GM19372 (cell line): ENCODE data around the gene ZNF438.
"Not testable (repeated sequence)": the region's sequence is repeated elsewhere in the genome, so short reads cannot be mapped to it uniquely, and the experiment has no call there.

ENCODE experiments used
- ATAC-seq: cut with Tn5 transposase; IDR thresholded peaks from one replicate; pipeline ENCODE4 v1.9.1; 2021; ENCODE audit warnings: mild to moderate bottlenecking, low read depth, moderate library complexity; ENCODE audit not compliant: unreplicated experiment

The ZNF438 gene

DNA sequence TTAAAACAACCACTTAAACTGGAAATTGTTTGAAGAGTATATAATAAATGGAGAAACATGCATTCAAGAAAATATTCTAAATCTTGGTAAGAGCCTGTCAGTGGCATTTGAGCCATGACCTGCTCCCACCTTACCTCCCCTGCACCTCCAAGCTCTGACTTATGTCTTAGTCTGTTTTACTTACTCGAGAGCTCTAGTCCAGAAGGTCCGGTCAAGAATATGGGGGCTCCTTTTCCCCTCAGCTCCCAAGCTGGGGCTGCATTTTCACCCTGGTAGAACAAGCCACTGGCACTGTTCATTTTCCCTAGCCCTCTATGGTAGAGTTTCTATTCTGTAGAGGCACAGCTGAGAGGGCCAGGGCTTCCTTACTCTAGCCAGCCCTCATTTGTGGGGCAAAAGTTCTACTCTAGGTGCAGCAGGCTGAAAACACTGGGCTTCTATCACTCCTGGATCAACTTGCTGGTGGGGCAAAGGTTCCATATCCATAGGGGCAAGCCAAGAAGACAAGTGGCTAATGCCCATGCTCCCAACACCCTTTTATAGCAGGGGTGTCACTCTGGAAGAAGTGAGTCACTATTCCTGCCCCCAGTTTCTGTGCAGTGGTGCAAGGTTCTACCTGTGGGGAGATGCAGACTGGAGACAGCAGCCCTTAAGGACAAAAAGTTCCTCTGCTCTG lies 40.6 kb downstream of the ZNF438 start:
- no peak for ATAC-seq

DNA sequence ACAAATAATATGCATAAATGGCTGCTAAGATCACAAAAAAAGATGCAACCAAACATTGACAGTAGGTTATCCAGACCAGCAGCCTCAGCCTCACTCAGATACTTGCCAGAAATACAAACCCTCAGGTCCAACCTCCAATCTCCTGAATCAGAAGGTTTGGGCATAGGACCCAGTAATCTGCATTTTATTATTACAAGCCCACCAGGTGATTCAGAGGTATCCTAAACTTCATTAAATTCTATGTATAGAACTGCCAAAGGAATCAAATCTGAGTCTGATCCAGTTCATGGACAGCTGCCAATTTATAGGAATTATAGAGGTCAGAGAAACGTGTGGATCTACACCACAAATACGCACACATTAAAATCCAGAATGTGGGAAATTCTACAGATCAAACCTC lies 41.3 kb downstream of the ZNF438 start:
- no peak for ATAC-seq

DNA sequence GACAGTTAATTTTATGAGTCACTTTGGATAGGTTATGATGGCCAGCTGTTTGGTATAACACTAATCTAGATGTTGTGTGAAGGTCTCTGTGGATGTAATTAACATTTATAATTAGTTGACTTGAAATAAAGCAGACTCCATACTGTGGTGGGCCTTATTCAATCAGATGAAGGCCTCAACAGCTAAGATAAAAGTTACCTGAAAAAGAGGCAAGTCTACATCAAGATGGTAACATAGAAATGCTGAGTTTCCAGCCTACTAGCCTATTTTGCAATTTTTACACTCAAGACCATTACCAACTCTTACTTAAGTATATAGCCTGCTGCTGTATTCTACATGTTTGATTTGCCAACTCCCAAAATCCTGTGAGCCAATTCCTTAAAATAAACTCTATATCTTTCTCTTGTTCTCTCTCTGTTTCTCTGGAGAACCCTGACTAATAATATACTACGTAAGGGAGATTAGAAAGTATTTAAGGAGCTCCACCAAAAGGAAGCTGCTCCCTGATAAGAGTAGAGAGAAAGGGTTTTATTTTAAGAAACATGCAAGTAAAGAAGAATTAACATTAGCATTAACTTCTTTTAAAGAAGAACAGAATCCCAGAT lies 42.7 kb downstream of the ZNF438 start:
- ATAC-seq = no peak

DNA sequence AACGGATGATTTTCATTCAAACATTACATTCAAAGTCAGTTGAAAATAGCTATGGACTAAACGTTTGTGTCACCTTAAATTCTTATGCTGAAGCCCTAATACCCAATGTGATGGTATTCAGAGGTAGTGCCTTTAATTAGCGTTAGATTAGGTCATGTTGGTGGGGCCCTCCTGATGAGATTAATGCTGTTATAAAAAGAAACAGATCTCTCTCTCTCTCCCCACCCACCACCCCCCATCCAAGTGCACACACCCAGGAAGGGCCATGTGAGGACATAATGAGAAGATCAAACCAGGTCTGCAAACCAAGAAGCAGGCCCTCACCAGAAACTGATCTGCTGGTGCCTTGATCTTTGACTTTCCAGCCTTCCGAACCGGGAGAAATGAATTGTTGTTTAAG lies 44.2 kb downstream of the ZNF438 start:
- no peak for ATAC-seq

DNA sequence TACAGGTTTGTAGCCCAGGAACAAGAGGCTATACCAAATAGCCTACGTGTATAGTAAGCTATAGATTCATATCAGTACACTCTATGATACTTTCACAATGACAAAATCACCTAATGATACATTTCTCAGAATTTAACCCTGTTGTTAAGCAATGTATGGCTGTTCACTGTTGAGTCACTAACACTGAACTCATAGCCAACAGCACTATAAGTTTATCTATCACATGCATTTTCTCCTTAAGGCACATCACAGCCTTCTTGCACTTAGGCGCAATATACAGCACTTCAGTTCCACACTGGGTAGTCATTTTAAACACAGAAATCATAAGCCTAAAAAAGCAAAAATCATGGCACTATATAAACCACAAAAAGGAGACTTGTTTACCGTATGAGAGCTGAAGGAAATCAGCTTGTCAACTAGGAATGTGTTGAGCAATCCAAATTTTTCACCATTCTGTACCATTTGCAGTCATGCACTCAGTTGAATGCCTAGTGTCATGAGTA lies 45.6 kb downstream of the ZNF438 start:
- ATAC-seq = no peak

DNA sequence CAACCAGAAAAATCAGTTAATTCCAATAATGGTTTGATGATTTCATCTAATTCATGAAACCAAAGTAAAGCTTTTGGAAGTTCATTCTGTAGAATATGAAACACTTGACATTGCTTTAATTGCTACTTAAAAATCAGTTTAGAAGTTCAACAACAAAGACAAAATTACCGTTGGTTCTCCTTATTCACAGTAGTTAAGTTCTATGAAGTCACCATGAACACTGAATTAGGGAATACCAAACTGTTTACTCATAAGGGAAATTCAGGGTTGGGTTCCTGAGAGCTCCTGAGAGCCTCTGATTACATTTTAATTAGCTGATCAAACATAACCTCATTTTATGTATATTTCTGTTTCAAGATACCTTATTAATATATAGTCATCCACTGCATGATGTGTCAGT lies 46.2 kb downstream of the ZNF438 start:
- ATAC-seq = no peak

DNA sequence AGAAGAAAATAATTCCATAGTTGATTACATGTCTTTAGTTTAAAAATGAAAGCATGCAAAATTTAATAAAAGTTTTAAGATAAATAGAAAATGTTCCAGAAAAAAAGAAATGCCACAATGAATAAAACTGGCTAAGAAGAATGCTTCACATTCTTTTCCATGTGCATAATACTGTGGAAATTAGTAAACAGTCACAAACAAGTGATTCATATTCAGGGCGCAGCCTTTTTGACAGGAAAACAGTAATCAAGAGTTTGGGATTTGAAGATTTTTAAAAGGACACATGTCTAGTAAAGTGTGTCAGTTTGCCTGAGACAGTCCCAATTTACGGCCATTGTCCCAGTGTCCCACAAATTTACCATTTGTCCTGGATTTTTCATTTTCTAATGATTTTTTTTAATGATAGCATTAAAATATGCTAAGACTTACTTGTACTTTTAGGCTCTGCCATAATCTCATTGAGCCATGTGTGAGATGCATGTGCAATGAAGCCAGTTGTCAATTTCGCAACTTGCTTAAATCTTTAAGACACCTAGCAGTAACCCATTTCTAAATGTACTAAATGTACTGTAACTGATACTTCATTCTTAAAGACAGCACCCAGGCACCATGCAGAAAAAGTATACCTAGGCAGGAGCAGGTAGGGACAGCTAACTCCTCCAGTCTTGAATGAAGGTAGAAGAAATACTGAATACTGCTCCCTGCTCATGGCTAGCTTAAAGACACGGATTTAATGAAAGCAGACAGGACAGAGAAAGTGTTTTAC lies 46.9 kb downstream of the ZNF438 start:
- no peak for ATAC-seq

DNA sequence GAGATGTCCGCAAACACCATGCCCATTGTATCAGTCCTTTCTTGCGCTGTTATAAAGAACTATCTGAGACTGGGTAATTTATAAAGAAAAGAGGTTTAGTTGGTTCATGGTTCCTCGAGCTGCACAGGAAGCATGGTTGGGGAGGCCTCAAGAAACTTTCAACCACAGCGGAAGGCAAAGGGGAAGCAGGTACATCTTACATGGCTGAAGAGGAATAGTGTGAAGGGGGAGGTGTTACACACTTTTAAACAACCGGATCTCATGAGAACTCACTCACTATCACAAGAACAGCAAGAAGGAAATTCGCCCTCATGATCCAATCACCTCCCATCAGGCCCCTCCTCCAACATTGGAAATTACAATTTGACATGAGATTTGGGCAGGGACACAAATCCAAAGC lies 48.5 kb downstream of the ZNF438 start:
- ATAC-seq = not testable (repeated sequence)

DNA sequence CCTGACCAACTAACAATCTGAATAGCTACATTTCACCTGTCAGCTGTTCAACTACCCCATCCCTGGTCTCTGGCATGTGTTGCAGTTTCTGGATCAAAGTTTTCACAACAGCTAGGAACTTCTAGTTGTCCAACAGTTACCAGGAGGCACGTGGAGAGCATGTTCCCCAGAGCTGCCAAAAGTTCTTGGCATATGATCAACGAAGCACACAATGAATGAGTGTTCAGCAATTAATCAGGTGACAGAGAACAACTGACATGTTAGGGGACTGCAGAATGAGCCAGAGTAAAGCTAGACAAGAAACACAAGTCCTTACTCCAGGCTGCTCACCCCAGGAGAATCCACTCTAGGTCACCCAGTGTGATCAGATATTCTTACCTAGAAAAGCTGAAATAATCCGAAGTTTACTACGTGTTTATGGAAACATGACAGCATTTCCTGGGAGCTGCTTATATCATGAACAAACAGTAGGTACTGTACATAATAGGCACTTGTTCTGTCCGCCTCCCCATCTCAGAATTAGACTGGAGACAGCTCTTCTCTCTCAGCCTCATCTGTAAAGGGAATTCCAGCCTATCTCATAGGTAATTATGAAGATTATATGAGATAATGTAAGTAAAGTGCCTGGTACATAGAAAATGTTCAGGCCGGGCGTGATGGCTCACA lies 50.6 kb downstream of the ZNF438 start:
- no peak for ATAC-seq

DNA sequence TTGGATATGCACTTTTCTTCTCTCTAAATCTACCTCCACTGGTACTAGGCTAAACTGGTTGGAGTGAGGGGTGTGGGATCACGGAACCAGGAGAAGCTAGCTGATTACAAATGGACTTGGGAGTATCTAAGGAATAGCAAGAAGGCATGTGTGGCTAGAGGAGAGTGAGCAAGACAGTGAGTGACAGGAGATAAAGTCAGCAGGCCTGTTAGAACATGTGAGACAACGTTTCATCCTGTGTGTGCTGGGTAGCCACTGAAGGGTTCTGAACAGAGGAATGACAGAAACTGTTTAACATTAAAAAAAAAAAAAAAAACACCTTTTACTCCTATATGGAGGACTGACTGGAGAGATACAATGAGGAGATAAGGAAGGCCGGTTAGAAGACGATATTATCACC lies 51.7 kb downstream of the ZNF438 start:
- ATAC-seq = no peak

DNA sequence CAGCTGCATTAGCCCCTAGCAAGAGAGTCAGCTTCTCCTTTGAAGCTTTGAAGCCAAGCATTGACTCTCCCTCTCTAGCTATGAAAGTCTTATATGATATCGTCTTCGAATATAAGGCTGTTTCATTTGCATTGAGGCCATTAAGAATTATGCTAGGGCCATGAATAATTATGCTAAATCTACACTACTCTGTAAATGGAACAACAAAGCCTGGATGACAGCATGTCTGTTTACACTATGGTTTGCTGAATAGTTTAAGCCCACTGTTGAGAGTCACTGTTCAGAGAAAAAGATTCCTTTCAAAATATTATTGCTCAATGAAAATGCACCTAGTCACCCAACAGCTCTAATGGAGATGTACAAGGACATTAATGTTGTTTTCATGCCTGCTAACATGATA lies 52.8 kb downstream of the ZNF438 start:
- ATAC-seq = no peak

DNA sequence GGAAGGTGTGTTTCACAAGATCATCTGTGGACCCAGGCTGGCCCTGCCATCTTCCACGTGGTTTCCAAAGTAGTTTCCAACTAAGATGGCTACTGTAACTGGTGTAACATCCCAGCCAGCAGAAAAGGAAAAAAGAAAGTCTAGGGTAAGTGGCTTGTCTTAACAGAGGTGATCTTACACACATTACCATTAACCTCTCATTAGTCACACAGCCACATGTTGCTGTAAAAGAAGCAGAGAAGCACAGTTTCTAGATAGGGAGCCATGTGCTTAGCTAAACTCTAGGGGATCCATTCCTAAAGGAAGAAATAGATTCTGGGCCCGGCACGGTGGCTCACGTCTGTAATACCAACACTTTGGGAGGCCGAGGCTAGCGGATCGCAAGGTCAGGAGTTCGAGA lies 54.3 kb downstream of the ZNF438 start:
- ATAC-seq = no peak

DNA sequence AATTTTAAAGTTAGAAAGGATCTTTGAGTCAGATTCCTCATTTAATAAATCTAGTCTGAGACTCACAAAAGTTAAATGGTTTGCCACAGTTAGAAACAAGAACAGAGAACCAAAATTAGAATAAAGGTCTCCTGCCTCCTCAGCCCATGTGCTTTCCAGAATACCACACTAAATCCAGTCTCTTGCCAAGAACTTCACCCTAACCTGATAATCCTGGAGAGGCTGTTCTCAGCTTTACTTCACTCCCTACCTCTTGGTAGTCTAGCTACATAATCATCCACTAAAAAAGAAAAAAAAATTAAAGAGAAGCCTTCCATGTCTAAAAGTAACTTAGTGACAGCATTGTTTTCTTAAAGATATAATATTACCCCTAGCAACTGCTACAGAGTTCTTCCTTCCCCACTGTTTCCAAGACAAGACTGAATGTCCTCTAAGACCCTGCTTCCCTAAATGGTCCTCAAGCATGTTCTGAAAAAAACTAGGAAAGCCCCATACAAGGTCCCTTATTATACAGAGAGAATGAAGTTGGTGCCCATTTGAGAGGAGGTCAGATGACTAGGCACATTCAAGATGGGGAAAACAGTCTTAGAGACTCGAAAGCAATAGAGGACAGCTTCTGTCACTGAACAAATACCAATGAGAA lies 56.8 kb downstream of the ZNF438 start:
- ATAC-seq = no peak

DNA sequence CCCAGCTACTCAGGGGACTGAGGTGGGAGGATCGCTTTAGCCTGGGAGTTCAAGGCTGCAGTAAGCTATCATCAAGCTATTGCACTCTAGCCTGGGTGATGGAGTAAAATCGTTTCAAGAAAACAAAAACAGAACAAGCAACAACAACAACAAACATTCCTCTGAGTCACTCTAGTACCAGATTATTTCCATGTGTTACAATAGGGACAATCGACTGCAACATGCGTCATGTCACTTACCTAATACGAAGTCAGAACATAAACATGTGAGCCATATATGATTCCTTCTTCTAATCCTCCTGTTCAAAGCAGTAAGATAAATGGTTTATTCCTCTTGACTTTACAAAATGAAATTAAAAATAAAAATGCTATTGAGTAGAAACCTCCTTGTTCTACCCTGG lies 57.3 kb downstream of the ZNF438 start:
- ATAC-seq = no peak

DNA sequence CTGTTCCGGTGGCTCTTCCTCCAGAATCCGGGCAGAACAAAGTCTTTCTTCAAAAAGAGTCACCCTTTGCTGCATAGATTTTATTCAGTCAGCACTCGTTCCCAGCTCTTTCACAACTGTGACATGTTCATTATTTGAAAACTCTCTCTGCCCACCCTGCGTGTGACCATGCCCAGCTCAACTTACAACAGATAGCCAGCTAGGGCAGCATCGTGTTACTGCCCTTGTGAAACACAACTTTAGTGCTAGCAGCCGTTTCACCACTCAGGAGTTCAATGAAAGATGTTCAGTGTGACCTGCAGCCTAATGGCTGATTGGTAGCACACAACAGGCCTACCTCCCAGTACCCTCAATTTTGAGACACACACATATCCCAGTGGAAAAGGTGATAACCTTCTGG lies 57.9 kb downstream of the ZNF438 start:
- ATAC-seq = no peak

DNA sequence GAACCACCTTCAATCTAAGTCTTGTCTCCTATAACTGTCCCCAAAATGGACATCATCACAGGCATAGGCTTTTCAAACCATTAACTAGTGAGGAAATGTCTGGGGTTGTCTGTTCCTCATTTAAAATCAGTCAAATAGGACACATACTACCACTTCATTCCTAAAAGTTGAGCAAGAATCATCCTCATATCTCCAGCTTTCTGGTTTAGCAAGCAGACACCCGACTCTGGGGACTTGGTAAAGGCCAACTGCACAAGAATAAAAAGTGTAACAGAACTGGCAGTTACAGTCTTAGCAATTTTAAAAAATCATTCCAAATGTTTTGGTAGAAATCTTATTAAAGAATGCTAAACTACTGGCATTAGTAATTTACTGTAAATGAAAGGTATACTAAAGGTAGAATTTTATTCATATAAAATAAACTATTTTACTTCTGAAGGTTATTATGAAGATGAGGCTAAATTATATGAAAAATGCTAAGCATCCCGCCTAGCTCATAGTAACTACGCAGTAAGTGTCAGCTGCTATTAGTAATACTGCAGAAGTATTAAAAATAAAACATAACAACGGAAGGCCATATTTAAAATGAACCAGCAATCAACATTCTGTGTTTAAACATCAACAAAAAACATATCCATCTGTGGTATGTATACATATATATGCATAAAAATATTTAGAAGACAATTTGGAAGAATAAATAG lies 60.8 kb downstream of the ZNF438 start:
- no peak for ATAC-seq

DNA sequence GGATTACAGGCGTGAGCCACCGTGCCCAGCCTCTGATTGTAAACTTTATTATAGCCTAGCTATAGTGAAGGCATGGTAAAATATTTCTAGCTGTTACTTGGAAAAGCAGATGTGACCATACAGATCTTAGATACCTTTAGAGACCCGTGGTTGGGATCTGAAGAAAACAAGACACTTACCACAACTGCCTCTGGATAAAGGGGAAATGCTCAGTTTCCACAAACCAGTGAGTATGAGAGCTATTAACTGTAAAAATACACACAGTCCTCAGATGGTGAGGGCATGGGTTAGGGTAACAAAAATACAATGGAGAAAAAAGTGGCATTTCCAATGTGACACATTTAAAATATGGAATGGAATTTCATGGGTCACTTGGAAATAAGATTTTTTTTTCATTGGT lies 63.0 kb downstream of the ZNF438 start:
- no peak for ATAC-seq

DNA sequence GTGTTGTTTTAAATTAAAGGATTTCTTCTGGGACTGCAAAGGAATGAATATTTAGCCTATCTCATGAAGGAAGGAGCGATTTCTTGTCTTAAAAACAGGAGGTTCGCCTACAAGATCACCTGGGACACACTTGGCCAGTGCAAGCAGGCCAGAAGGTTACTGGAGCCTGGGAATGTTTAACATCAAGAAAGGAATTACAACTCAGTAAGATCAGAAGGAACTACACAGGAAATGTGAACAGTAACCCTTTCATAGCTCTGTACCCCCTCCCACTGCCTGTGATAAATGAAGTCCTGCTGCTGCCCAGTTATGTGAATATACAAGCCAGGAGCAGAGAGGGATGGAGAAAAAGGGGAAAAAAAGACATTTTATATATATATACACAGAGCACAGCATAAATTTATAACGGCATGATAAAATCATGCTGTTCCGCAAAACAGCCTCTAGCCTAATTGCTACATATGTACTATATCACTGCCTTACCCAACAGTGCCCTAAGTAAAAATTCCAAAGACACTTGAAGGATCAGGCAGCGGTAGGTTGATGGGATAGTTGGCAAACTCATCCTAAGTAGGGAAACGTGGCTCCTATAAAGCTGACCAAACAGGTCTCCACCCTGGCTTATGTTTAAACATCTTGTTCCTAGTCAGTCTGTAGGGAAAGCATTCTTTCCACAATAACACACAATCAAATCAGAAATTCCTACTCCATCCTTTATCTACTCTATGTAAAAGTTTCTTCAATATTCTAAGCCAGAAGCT lies 63.8 kb downstream of the ZNF438 start:
- ATAC-seq = no peak
